Rectal smooth muscle tissue (tissue), 1 donor: ENCODE measurements around the gene CLCN6.
A peak's percentile ranks its signal among the peaks of the same experiment; 100 is the strongest.

Experiments used
- H3K27ac ChIP-seq: one replicate; pipeline ENCODE4 v1.7.0; 2013; ENCODE audit warnings: low read depth, low read length, inconsistent platforms
- H3K27me3 ChIP-seq: one replicate; pipeline ENCODE4 v1.7.0; 2013; ENCODE audit warnings: low read length; ENCODE audit not compliant: control insufficient read depth, insufficient read depth
- H3K36me3 ChIP-seq: one replicate; pipeline ENCODE4 v1.7.0; 2013; ENCODE audit warnings: low read length; ENCODE audit not compliant: control insufficient read depth, insufficient read depth
- H3K4me1 ChIP-seq: one replicate; pipeline ENCODE4 v1.7.0; 2013; ENCODE audit warnings: low read length; ENCODE audit not compliant: control insufficient read depth, insufficient read depth
- H3K4me3 ChIP-seq: one replicate; pipeline ENCODE4 v1.7.0; 2013; ENCODE audit warnings: low read length
- H3K9ac ChIP-seq: one replicate; pipeline ENCODE4 v1.7.0; 2013; ENCODE audit warnings: low read length

The CLCN6 gene

DNA sequence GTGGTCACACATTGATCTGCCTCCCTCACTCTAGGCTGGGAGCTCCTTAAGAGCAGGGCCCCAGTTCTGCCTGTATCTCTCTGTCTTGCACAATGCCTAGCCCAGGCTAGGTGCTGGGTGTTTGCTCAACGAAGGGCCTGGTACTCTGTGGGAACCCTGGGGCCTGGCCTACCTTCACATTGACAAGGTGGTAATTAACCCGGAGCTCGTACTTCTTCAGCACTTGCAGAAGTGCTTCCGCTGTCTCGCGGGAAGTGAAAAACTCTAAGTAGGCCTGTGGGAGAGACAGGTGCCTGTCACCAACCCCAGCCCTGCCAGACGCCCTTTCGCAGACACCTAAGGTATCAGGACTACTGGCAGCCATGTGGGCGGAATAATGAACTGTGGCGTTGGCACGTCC lies 13.9 kb upstream of the CLCN6 start:
- no peak overlapping the region for H3K9ac ChIP-seq
- H3K27me3 ChIP-seq: no peaks in the 10 kb centered on the region
- H3K4me1 ChIP-seq: peaks cover 24% of the 10 kb centered on the region
- peaks cover 16% of the 10 kb centered on the region for H3K36me3 ChIP-seq
- H3K4me3 ChIP-seq: no peak overlapping the region
- peak overlapping the region; percentile 82 for H3K27ac ChIP-seq

DNA sequence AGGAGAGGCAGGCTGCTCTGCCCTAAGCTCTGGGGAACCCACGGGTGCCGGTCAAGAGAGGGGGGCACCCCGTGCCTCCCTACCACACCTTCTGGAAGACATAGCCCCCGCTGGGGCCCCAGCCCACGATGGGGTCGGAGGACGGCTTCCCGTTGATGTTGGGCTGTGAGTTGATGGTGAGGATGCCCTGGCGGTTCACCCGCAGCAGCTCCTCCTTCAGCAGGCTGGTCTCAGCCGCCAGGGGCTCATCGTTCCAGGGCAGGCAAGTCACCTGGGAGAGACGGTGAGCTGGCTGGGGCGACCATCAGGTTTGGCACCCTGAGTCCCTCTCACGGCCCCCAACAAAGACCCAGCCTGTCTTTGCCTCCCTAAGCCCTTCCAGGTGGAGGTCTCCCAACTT lies 12.2 kb upstream of the CLCN6 start:
- Histone ChIP-seq H3K27ac (no peak overlapping the region), H3K27me3 (no peaks in the 10 kb centered on the region), H3K9ac (no peak overlapping the region), H3K36me3 (peaks cover 16% of the 10 kb centered on the region), H3K4me1 (peaks cover 15% of the 10 kb centered on the region), H3K4me3 (no peak overlapping the region)

DNA sequence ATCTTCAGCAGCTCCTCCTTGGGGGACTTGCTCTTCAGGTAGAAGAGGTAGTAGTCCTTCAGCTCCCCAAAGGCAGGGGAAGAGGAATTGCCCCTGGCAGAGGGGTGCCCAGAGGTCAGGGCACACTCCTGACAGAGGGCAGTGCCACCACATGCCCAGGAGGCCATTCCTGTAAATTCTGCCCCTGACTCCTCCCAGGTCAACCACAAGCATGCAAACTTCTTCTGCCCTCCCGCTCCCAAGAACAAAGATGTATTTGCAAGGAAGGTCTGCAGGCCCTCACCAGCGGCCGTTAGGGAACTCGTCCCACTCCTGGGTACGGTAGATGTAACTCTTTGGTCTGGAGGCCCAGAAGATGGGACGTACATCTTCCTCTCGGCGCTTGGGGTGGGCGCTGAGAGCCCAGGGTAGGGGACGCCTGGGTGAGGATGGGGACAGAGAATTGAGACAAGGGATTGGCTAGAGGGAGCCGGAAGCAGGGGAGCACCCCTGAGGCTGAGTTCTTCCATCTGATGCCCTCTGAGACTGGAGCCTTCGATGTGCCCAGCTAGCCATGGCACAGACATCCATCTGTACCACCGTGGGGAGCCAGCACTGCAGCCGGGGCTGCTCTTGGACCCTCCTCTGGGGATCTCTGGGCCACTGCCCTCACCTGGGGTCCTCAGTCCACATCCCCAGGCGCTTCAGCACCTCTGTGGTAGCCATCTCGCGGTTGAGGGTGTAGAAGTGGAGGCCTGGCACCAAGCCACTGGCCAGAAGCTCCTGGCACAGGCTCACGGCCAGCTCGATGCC lies 11.3 kb upstream of the CLCN6 start:
- peaks cover 15% of the 10 kb centered on the region for H3K4me1 ChIP-seq
- no peaks in the 10 kb centered on the region for H3K27me3 ChIP-seq
- no peak overlapping the region for H3K9ac ChIP-seq
- H3K36me3 ChIP-seq: peaks cover 21% of the 10 kb centered on the region
- no peak overlapping the region for H3K4me3 ChIP-seq
- no peak overlapping the region for H3K27ac ChIP-seq

- no peak overlapping the region for H3K4me3 ChIP-seq
- H3K9ac ChIP-seq: no peak overlapping the region
- no peaks in the 10 kb centered on the region for H3K27me3 ChIP-seq
- H3K4me1 ChIP-seq: peaks cover 11% of the 10 kb centered on the region
- H3K36me3 ChIP-seq: peaks cover 27% of the 10 kb centered on the region
- no peak overlapping the region for H3K27ac ChIP-seq
Measured at GRCh38 chr1:11795238-11795890, 10.6 kb upstream of the CLCN6 start.

DNA sequence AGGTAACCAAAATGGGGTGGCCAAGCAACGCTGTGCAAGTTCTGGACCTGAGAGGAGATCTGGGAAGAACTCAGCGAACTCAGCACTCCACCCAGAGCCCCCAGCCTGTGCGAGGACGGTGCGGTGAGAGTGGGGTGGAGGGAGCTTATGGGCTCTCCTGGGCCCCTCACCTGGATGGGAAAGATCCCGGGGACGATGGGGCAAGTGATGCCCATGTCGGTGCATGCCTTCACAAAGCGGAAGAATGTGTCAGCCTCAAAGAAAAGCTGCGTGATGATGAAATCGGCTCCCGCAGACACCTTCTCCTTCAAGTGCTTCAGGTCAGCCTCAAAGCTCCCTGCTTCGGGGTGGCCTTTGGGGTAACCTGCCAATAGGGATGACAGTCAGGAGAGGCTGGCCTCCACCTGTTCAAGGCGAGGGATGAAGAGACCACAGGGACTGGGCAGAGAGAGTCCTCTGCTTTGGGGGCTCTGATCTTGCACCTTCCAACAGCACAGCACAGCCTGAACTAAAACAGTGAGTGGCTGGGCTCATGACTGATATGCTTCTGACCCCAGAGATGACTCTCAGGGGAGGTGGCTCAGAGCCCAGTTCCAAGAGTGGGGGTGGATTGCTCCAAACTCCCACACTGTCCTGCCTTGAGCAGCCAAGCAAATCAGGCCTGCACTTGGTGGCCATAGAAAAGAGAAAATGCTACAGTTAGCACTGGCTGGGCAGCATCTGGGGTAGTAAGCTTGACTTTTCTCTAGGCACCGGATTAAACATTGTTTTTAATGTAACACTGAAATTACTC lies 9.8 kb upstream of the CLCN6 start:
- peaks cover 4% of the 10 kb centered on the region for H3K4me1 ChIP-seq
- no peak overlapping the region for H3K27ac ChIP-seq
- H3K9ac ChIP-seq: no peak overlapping the region
- H3K36me3 ChIP-seq: peaks cover 35% of the 10 kb centered on the region
- no peaks in the 10 kb centered on the region for H3K27me3 ChIP-seq
- H3K4me3 ChIP-seq: no peak overlapping the region

DNA sequence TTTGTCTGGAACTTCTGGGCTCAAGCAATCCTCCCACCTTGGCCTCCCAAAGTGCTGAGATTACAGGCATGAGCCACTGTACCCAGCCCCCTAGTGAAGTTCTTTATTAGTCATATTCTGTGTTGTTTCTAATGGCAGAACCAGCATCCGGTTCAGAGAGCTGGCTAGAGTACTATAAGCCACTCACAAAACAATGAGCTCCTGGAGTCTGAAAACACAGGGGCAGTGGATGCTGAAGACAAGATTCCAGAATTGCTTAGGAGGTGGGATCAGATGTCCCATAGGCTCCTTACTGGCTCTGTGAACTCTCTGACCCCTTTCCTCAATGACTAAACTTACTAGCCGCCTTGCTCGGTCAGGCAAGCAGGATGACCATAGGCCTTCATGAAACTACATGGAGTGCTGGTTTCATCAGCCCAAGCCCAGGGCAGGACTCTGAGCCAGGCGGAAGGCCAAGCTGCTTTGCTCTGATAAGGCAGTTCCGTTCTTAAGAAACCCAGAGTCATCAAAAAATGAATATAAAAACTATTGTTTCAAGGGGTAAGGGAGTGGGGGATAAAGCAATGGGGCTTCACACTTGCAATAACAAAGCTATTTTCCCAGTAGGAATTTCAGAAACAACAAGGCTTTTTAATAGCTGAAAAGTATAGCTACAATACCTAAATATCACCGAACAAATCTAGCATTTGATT lies 8.3 kb upstream of the CLCN6 start:
- no peak overlapping the region for H3K27ac ChIP-seq
- H3K27me3 ChIP-seq: no peaks in the 10 kb centered on the region
- no peak overlapping the region for H3K4me3 ChIP-seq
- no peaks in the 10 kb centered on the region for H3K4me1 ChIP-seq
- peaks cover 36% of the 10 kb centered on the region for H3K36me3 ChIP-seq
- no peak overlapping the region for H3K9ac ChIP-seq

DNA sequence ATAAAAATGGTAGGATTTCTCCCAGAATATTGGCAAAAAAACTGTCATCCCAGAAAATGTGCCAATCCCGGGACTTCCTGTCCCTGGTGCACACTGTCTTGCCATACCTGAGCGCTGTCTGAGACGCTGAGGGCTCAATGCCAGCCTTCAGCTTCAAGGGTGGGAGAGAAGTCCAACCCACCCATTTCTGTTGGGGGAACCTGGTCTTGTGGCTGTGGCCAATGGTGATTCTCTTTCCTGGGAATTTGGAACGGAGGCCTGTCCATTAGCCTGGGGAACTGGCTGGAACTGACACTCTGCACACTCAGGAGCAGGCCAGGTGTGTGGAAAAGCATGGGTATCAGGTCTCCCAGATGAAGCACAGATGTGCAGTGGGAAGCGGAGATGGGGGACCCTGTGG lies 6.9 kb upstream of the CLCN6 start:
- Histone ChIP-seq H3K36me3 (peaks cover 35% of the 10 kb centered on the region), H3K9ac (no peak overlapping the region), H3K27ac (no peak overlapping the region), H3K4me1 (peaks cover 4% of the 10 kb centered on the region), H3K4me3 (no peak overlapping the region), H3K27me3 (no peaks in the 10 kb centered on the region)

- H3K27me3 ChIP-seq: no peaks in the 10 kb centered on the region
- H3K4me3 ChIP-seq: no peak overlapping the region
- H3K36me3 ChIP-seq: peaks cover 27% of the 10 kb centered on the region
- H3K9ac ChIP-seq: no peak overlapping the region
- H3K27ac ChIP-seq: no peak overlapping the region
- H3K4me1 ChIP-seq: peaks cover 8% of the 10 kb centered on the region
Measured at GRCh38 chr1:11799896-11800295, 6.1 kb upstream of the CLCN6 start.

GRCh38 chr1:11800391-11800755 lies 5.6 kb upstream of the CLCN6 start:
- H3K4me1 ChIP-seq: peaks cover 11% of the 10 kb centered on the region
- H3K27me3 ChIP-seq: no peaks in the 10 kb centered on the region
- no peak overlapping the region for H3K27ac ChIP-seq
- no peak overlapping the region for H3K9ac ChIP-seq
- peaks cover 23% of the 10 kb centered on the region for H3K36me3 ChIP-seq
- H3K4me3 ChIP-seq: no peak overlapping the region

GRCh38 chr1:11800756-11801433 lies 5.1 kb upstream of the CLCN6 start:
- H3K27me3 ChIP-seq: no peaks in the 10 kb centered on the region
- no peak overlapping the region for H3K9ac ChIP-seq
- H3K36me3 ChIP-seq: peaks cover 20% of the 10 kb centered on the region
- H3K4me3 ChIP-seq: no peak overlapping the region
- no peak overlapping the region for H3K27ac ChIP-seq
- peaks cover 11% of the 10 kb centered on the region for H3K4me1 ChIP-seq

- Histone ChIP-seq H3K27me3 (no peaks in the 10 kb centered on the region), H3K36me3 (peaks cover 20% of the 10 kb centered on the region), H3K9ac (peak overlapping the region; percentile 35), H3K27ac (peak overlapping the region; percentile 95), H3K4me3 (peak overlapping the region; percentile 71), H3K4me1 (peaks cover 23% of the 10 kb centered on the region)
Measured at GRCh38 chr1:11802616-11802972, 3.4 kb upstream of the CLCN6 start.
